HepG2 (cell line): ENCODE data around the gene APOBEC3H.

Experiments used
- ZNF784 ChIP-seq: sonication (generic); formaldehyde crosslinking; IDR thresholded peaks from 2 replicates; pipeline ENCODE4 v1.5.1; 2020; ENCODE audit warnings: missing genetic modification reagents, mild to moderate bottlenecking, borderline replicate concordance
- TF ChIP-seq, protein P1 (sequence below): IDR thresholded peaks from 2 replicates; pipeline ENCODE4 v1.4.0; 2020; ENCODE audit warnings: mild to moderate bottlenecking, missing genetic modification reagents

GRCh38 chr22:39142088-39142680 lies 45.1 kb downstream of the APOBEC3H start:
- TF ChIP-seq, protein P1, sequence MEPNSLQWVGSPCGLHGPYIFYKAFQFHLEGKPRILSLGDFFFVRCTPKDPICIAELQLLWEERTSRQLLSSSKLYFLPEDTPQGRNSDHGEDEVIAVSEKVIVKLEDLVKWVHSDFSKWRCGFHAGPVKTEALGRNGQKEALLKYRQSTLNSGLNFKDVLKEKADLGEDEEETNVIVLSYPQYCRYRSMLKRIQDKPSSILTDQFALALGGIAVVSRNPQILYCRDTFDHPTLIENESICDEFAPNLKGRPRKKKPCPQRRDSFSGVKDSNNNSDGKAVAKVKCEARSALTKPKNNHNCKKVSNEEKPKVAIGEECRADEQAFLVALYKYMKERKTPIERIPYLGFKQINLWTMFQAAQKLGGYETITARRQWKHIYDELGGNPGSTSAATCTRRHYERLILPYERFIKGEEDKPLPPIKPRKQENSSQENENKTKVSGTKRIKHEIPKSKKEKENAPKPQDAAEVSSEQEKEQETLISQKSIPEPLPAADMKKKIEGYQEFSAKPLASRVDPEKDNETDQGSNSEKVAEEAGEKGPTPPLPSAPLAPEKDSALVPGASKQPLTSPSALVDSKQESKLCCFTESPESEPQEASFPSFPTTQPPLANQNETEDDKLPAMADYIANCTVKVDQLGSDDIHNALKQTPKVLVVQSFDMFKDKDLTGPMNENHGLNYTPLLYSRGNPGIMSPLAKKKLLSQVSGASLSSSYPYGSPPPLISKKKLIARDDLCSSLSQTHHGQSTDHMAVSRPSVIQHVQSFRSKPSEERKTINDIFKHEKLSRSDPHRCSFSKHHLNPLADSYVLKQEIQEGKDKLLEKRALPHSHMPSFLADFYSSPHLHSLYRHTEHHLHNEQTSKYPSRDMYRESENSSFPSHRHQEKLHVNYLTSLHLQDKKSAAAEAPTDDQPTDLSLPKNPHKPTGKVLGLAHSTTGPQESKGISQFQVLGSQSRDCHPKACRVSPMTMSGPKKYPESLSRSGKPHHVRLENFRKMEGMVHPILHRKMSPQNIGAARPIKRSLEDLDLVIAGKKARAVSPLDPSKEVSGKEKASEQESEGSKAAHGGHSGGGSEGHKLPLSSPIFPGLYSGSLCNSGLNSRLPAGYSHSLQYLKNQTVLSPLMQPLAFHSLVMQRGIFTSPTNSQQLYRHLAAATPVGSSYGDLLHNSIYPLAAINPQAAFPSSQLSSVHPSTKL (CRISPR knock-in tag): no peak
- TF ChIP-seq ZNF784 (CRISPR knock-in tag): no peak
